Osteoblast (primary cell): Measurements from ENCODE around the gene CAMK1G. TPM values are rescaled to one million over a fixed set of nuclear protein-coding genes. Genes with fewer than 3 reads are reported as not detected.
A peak's percentile ranks its signal among the peaks of the same experiment; 100 is the strongest.

Experiments
- DNase-seq: peaks from one replicate; pipeline ENCODE4 v3.0.0; 2011; ENCODE audit warnings: low spot score, mixed read lengths; ENCODE audit not compliant: insufficient read length; ENCODE audit errors: missing footprints
- H2AFZ ChIP-seq: 2 replicates; pipeline ENCODE4 v1.6.0; 2011; ENCODE audit warnings: mild to moderate bottlenecking, low read length
- H3K27ac ChIP-seq: 2 replicates; pipeline ENCODE4 v1.5.1; 2011; ENCODE audit warnings: mild to moderate bottlenecking, low read depth, low read length, moderate library complexity
- H3K27me3 ChIP-seq: 2 replicates; pipeline ENCODE4 v1.6.0; 2012; ENCODE audit warnings: mild to moderate bottlenecking, control low read depth, inconsistent platforms, low read length, moderate library complexity; ENCODE audit not compliant: insufficient read depth
- H3K36me3 ChIP-seq: 2 replicates; pipeline ENCODE4 v1.5.1; 2011; ENCODE audit warnings: mild to moderate bottlenecking, low read length, control low read depth, moderate library complexity; ENCODE audit not compliant: insufficient read depth
- H3K4me1 ChIP-seq: 2 replicates; pipeline ENCODE4 v1.5.1; 2011; ENCODE audit warnings: mild to moderate bottlenecking, low read length, control low read depth, moderate library complexity; ENCODE audit not compliant: insufficient read depth
- H3K4me2 ChIP-seq: 2 replicates; pipeline ENCODE4 v1.6.0; 2011; ENCODE audit warnings: mild to moderate bottlenecking, low read length; ENCODE audit not compliant: insufficient read depth
- H3K4me3 ChIP-seq: fragments of 200-600 bp; sonication (generic); 3 replicates; pipeline ENCODE4 v1.5.1; 2012; ENCODE audit warnings: mild to moderate bottlenecking, low read length, inconsistent platforms; ENCODE audit not compliant: insufficient read depth
- H3K79me2 ChIP-seq: 2 replicates; pipeline ENCODE4 v1.6.0; 2012; ENCODE audit warnings: mild to moderate bottlenecking, low read length, control low read depth, inconsistent platforms; ENCODE audit not compliant: insufficient read depth
- H3K9me3 ChIP-seq: 2 replicates; pipeline ENCODE4 v1.5.1; 2011; ENCODE audit warnings: low read depth, low read length, control low read depth
- H4K20me1 ChIP-seq: 2 replicates; pipeline ENCODE4 v1.6.0; 2012; ENCODE audit warnings: mild to moderate bottlenecking, low read length, control low read depth; ENCODE audit not compliant: insufficient read depth
- total RNA-seq: library from RNA; depleted of rRNA; stranded (reverse); fragments of >200 nt; gene quantifications from 2 replicates; pipeline ENCODE4 v1.2.3, GENCODE V29; 2012
- TF ChIP-seq, protein P1 (sequence below): IDR thresholded peaks from 2 replicates; pipeline ENCODE4 v1.5.1; 2011; ENCODE audit warnings: mild to moderate bottlenecking, low read depth, low read length, moderate library complexity; ENCODE audit errors: extremely low read depth

The CAMK1G gene
- total RNA-seq, 1 donor, result 0.72 TPM

DNA sequence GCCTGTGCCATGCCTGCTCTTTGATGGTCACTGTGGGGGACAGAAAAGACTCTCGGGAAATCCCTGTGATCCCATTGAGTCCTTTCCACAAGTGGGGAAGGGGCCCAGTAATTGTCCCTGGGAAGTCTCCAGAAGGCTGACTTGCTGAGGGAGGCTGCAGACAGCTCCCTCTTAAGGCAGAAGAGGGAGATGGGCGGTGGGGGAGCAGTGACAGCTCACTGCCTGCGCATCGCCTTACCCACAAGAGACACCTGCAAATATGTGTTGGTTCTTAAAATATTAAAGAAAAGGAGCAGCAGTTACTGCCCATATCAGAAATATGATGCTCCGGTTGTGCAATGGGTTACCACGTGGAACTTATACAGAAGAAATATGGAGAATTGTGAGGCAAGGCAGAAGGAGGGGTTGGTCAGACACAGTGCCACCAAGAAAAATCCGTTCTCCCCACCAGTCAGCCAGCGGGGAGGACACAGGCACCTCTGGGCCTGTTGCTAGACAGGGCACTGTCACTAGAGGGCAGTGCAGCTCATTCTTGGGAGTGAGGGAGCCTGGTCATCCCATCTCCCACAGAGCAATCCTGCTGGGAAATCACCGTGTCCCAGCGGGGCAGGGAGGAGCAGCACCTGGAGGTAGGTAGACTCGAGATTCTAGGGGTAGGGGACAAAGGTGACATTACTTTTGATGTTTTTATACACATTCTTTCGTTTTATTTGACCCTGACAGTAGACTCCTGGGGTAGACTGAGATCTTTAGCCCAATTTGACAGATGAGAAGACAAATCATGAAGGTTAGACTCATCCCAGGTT lies 6.9 kb upstream of the CAMK1G start:
- Histone ChIP-seq H2AFZ (no peak overlapping the region), H3K4me2 (peak overlapping the region; percentile 4), H3K9me3 (no peaks in the 10 kb centered on the region), H3K27me3 (peaks cover 25% of the 10 kb centered on the region), H4K20me1 (no peaks in the 10 kb centered on the region), H3K79me2 (no peaks in the 10 kb centered on the region), H3K27ac (no peak overlapping the region), H3K4me3 (no peak overlapping the region), H3K4me1 (peaks cover 11% of the 10 kb centered on the region), H3K36me3 (no peaks in the 10 kb centered on the region)
- DNase-seq, result peak; percentile 95
- TF ChIP-seq, protein P1, sequence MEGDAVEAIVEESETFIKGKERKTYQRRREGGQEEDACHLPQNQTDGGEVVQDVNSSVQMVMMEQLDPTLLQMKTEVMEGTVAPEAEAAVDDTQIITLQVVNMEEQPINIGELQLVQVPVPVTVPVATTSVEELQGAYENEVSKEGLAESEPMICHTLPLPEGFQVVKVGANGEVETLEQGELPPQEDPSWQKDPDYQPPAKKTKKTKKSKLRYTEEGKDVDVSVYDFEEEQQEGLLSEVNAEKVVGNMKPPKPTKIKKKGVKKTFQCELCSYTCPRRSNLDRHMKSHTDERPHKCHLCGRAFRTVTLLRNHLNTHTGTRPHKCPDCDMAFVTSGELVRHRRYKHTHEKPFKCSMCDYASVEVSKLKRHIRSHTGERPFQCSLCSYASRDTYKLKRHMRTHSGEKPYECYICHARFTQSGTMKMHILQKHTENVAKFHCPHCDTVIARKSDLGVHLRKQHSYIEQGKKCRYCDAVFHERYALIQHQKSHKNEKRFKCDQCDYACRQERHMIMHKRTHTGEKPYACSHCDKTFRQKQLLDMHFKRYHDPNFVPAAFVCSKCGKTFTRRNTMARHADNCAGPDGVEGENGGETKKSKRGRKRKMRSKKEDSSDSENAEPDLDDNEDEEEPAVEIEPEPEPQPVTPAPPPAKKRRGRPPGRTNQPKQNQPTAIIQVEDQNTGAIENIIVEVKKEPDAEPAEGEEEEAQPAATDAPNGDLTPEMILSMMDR, result peak; percentile 98

DNA sequence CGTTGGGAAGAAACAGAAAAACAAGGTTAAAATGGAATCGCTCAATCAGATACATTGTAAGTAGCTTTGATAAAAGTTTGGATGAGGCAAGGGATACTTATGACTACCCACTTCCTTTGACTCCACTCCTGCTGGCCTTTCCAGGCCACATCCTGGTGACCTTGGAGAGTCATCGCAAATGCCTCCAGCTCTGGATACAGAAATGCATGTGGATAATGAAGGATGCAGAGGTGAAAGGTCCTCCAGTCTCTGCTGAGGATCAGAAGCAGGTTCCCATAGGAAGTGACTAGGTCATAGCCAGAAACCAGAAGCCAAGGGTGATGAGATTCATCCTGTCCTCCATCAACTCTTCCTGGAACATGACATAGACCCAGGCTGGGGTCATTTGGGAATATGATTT lies 6.2 kb upstream of the CAMK1G start:
- TF ChIP-seq, protein P1, result no peak
- Histone ChIP-seq H3K27me3 (peaks cover 19% of the 10 kb centered on the region), H3K9me3 (no peaks in the 10 kb centered on the region), H4K20me1 (no peaks in the 10 kb centered on the region), H3K27ac (no peak overlapping the region), H3K79me2 (no peaks in the 10 kb centered on the region), H3K4me2 (peak overlapping the region; percentile 4), H3K4me1 (peaks cover 11% of the 10 kb centered on the region), H3K36me3 (no peaks in the 10 kb centered on the region), H2AFZ (no peak overlapping the region), H3K4me3 (no peak overlapping the region)
- DNase-seq, result no peak

DNA sequence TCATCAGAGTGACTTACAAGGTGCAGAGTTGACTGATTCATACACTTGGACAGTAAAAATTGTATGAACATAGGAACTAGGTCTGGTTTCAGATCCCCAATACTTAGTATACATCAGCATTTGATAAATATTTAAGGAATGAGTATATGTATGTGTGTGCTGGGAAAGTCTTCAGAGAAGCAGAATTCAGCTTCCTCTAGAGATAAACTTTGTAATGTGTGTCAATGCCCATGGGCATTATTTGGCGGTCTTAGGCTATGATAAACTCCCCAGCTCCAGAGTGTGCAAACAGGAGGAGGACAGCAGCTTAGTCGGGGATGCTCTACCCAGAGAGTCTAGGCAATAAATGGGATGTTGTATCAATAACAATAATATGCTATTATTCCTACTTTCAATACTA lies 2.9 kb upstream of the CAMK1G start:
- Histone ChIP-seq H3K4me2 (no peak overlapping the region), H3K9me3 (no peaks in the 10 kb centered on the region), H3K79me2 (no peaks in the 10 kb centered on the region), H3K27me3 (peaks cover 12% of the 10 kb centered on the region), H3K4me1 (peaks cover 20% of the 10 kb centered on the region), H3K36me3 (no peaks in the 10 kb centered on the region), H3K4me3 (no peak overlapping the region), H2AFZ (no peak overlapping the region), H3K27ac (no peak overlapping the region), H4K20me1 (no peaks in the 10 kb centered on the region)
- peak; percentile 78 for DNase-seq
- TF ChIP-seq, protein P1, result no peak

DNA sequence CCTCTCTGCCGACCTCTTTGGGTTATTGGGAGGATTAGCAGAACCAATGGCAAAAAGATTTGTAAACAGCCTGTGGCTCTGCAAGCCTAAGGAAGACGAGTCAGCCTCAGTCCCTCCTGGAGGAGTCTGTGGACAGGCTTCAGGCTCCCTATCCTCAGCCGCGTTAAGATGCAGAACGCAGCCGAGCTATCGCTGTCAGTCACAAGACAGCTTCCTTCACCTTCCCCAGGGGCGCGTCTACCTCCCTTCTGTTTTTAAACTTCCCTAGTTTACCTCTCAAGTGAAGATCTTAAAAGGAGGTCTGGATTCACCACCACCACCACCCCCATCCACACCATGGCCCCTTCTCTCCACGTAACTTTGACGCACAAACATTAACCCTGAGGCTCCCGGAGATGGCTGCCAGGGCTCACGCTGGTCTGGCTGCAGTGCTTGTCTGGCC lies 738 bp downstream of the CAMK1G start:
- H3K79me2 ChIP-seq, result no peaks in the 10 kb centered on the region
- H2AFZ ChIP-seq, result no peak overlapping the region
- H3K9me3 ChIP-seq, result no peaks in the 10 kb centered on the region
- TF ChIP-seq, protein P1, result no peak
- H3K27me3 ChIP-seq, result peaks cover 5% of the 10 kb centered on the region
- DNase-seq, result peak; percentile 42
- H3K27ac ChIP-seq, result no peak overlapping the region
- H4K20me1 ChIP-seq, result no peaks in the 10 kb centered on the region
- peaks cover 13% of the 10 kb centered on the region for H3K4me1 ChIP-seq
- H3K4me3 ChIP-seq, result peak overlapping the region; percentile 9
- peak overlapping the region; percentile 45 for H3K4me2 ChIP-seq
- no peaks in the 10 kb centered on the region for H3K36me3 ChIP-seq
